Prostate gland (tissue), 2 donors: ENCODE measurements around the gene CCR2.

Source experiments
- CTCF ChIP-seq, 4 experiments: fragments of 200-600 bp in 2 of 4; fragments of 450-650 bp in 2 of 4; sonication (generic) in 2 of 4; IDR thresholded peaks; 1 replicate in 3 of 4; 2 replicates in 1 of 4; pipeline ENCODE4 v1.5.1; 2016 to 2019; ENCODE audit warnings: antibody characterized with exemption in 4 of 4, mild to moderate bottlenecking in 2 of 4, moderate library complexity in 2 of 4
- POLR2A ChIP-seq: fragments of 450-650 bp; IDR thresholded peaks from one replicate; pipeline ENCODE4 v1.6.1; 2016; ENCODE audit warnings: antibody characterized with exemption, mild to moderate bottlenecking
- POLR2AphosphoS5 ChIP-seq: sonication (generic); formaldehyde crosslinking; IDR thresholded peaks from one replicate; pipeline ENCODE4 v1.6.1; 2017; ENCODE audit warnings: antibody characterized with exemption

- no peak for TF ChIP-seq CTCF (IDR thresholded peaks at IDR 0.05)
- TF ChIP-seq POLR2A, result no peak
- TF ChIP-seq POLR2AphosphoS5, result no peak
These were observed 35.5 kb upstream of the CCR2 start for GRCh38 chr3:46318207-46318927.
